AG04449 (cell line): ENCODE measurements around the gene ATXN10.

Experiments used
- CTCF ChIA-PET: fragments of 350-600 bp; formaldehyde crosslinking; extraction: SDS; loops from one replicate; lab custom pipeline; 2021; ENCODE audit warnings: antibody characterized with exemption; lab: Yijun Ruan, JAX
- POLR2A ChIA-PET: fragments of 400-600, 350-600 bp; formaldehyde crosslinking; extraction: SDS; loops from one replicate; lab custom pipeline; 2020; ENCODE audit warnings: antibody characterized with exemption, inconsistent platforms; lab: Yijun Ruan, JAX
- DNase-seq: peaks from one replicate; pipeline ENCODE4 v3.0.0-alpha.2; 2010; ENCODE audit warnings: low read depth, low spot score
- H3K4me3 ChIP-seq: 2 replicates; pipeline ENCODE4 v1.5.1; 2011; ENCODE audit warnings: low read depth, mild to moderate bottlenecking, control low read depth, low read length
- CTCF ChIP-seq: IDR thresholded peaks from one replicate; pipeline ENCODE4 v1.5.1; 2011; ENCODE audit warnings: mild to moderate bottlenecking, moderate library complexity, low read length, control low read depth, inconsistent platforms; ENCODE audit not compliant: insufficient read depth; ENCODE audit errors: missing control alignments

Gene ATXN10

GRCh38 chr22:45831394-45831793 is 159.8 kb downstream of the ATXN10 start:
- no peak for DNase-seq
- CTCF ChIA-PET, result interaction anchor here (0.8 to 1.9 kb wide), 15 partner anchors 9 to 253 kb away, joined by 3 to 13 read pairs (median 4); no protein-coding TSS in a partner anchor
- POLR2A ChIA-PET, result no interaction called here
- H3K4me3 ChIP-seq, result no peak overlapping the region
- peak; percentile 43 for TF ChIP-seq CTCF

- TF ChIP-seq CTCF, result peak; percentile 5
- POLR2A ChIA-PET, result no interaction called here
- H3K4me3 ChIP-seq, result no peak overlapping the region
- CTCF ChIA-PET, result interaction anchor here (0.8 to 1.9 kb wide), 13 partner anchors 8 to 254 kb away, joined by 3 to 13 read pairs (median 4); no protein-coding TSS in a partner anchor
- DNase-seq, result no peak
These were observed 160.5 kb downstream of the ATXN10 start for GRCh38 chr22:45832180-45832579.

GRCh38 chr22:45832959-45833580 is 161.4 kb downstream of the ATXN10 start:
- DNase-seq, result no peak
- ChIA-PET CTCF (interaction anchor here (0.8 to 1.9 kb wide), 6 partner anchors 23 to 189 kb away, joined by 4 to 11 read pairs (median 6); no protein-coding TSS in a partner anchor), POLR2A (no interaction called here)
- no peak overlapping the region for H3K4me3 ChIP-seq
- no peak for TF ChIP-seq CTCF

GRCh38 chr22:45833613-45834012 is 162.0 kb downstream of the ATXN10 start:
- CTCF ChIA-PET, result interaction anchor here (0.8 to 1.7 kb wide), 4 partner anchors 30 to 189 kb away, joined by 3 to 11 read pairs (median 6); no protein-coding TSS in a partner anchor
- POLR2A ChIA-PET, result no interaction called here
- H3K4me3 ChIP-seq, result no peak overlapping the region
- no peak for TF ChIP-seq CTCF
- DNase-seq, result no peak

- no peak for DNase-seq
- CTCF ChIA-PET, result interaction anchor here (0.8 to 1.7 kb wide), 6 partner anchors 11 to 190 kb away, joined by 3 to 11 read pairs (median 4); no protein-coding TSS in a partner anchor
- no peak overlapping the region for H3K4me3 ChIP-seq
- no peak for TF ChIP-seq CTCF
- POLR2A ChIA-PET, result no interaction called here
These were observed 162.6 kb downstream of the ATXN10 start for GRCh38 chr22:45834241-45834640.

GRCh38 chr22:45834795-45835194 is 163.2 kb downstream of the ATXN10 start:
- ChIA-PET CTCF (interaction anchor here (0.8 to 1.7 kb wide), 4 partner anchors 10 to 191 kb away, joined by 3 to 11 read pairs (median 4); no protein-coding TSS in a partner anchor), POLR2A (no interaction called here)
- TF ChIP-seq CTCF, result no peak
- H3K4me3 ChIP-seq, result no peak overlapping the region
- no peak for DNase-seq
